ENCODE results near the gene CYP8B1.

Gene CYP8B1

GRCh38 chr3:42865256-42865655 is 10.4 kb downstream of the CYP8B1 start:
- H3K4me3 ChIP-seq (ENCODE audit: low read length), result no peak overlapping the region
- DNase-seq (ENCODE audit: low read depth), result no peak
- no peak for TF ChIP-seq CTCF (conservative IDR thresholded peaks at IDR 0.05; ENCODE audit: low read length)

GRCh38 chr3:42864321-42864950 is 11.2 kb downstream of the CYP8B1 start:
- DNase-seq (ENCODE audit: low read depth), result no peak
- TF ChIP-seq CTCF (conservative IDR thresholded peaks at IDR 0.05; ENCODE audit: low read length), result no peak
- H3K4me3 ChIP-seq (ENCODE audit: low read length), result no peak overlapping the region

GRCh38 chr3:42856544-42856943 is 19.1 kb downstream of the CYP8B1 start:
- no peak for TF ChIP-seq CTCF (conservative IDR thresholded peaks at IDR 0.05; ENCODE audit: low read length)
- DNase-seq (ENCODE audit: low read depth), result no peak
- no peak overlapping the region for H3K4me3 ChIP-seq (ENCODE audit: low read length)

- no peak overlapping the region for H3K4me3 ChIP-seq (ENCODE audit: low read length)
- DNase-seq (ENCODE audit: low read depth), result no peak
- TF ChIP-seq CTCF (conservative IDR thresholded peaks at IDR 0.05; ENCODE audit: low read length), result no peak
Measured at GRCh38 chr3:42855547-42856380, 19.9 kb downstream of the CYP8B1 start.

GRCh38 chr3:42855219-42855546 is 20.5 kb downstream of the CYP8B1 start:
- no peak overlapping the region for H3K4me3 ChIP-seq (ENCODE audit: low read length)
- TF ChIP-seq CTCF (conservative IDR thresholded peaks at IDR 0.05; ENCODE audit: low read length), result no peak
- DNase-seq (ENCODE audit: low read depth), result no peak

GRCh38 chr3:42853739-42854302 is 21.9 kb downstream of the CYP8B1 start:
- DNase-seq (ENCODE audit: low read depth), result no peak
- H3K4me3 ChIP-seq (ENCODE audit: low read length), result no peak overlapping the region
- TF ChIP-seq CTCF (conservative IDR thresholded peaks at IDR 0.05; ENCODE audit: low read length), result no peak

- H3K4me3 ChIP-seq (ENCODE audit: low read length), result no peak overlapping the region
- no peak for DNase-seq (ENCODE audit: low read depth)
- TF ChIP-seq CTCF (conservative IDR thresholded peaks at IDR 0.05; ENCODE audit: low read length), result no peak
Measured at GRCh38 chr3:42853056-42853455, 22.6 kb downstream of the CYP8B1 start.

Measured in AG10803 (cell line).